Tibial nerve (tissue), 4 donors: Measurements from ENCODE around the gene SMTNL1. TPM values are rescaled to one million over a fixed set of nuclear protein-coding genes. Genes with fewer than 3 reads are reported as not detected.

Experiments
- DNase-seq, 2 donors: peaks; one replicate each; pipeline ENCODE4 v3.0.0-alpha.2; 2019; ENCODE audit warnings: low spot score in 2 of 2
- H3K27ac ChIP-seq, 4 donors: fragments of 200-600 bp; sonication (generic) in 3 of 4; one replicate each; pipeline ENCODE4 v1.5.1; 2017 to 2019; ENCODE audit warnings: mild to moderate bottlenecking in 1 of 4
- H3K27me3 ChIP-seq, 2 donors: fragments of 200-600 bp; sonication (generic) in 1 of 2; one replicate each; pipeline versions ENCODE4 v1.5.1 to v1.6.0; 2017 to 2019
- H3K36me3 ChIP-seq, 3 donors: fragments of 200-600 bp; sonication (generic); one replicate each; pipeline ENCODE4 v1.5.1; 2018 to 2019
- H3K4me1 ChIP-seq, 4 donors: fragments of 200-600 bp; sonication (generic) in 3 of 4; one replicate each; pipeline ENCODE4 v1.5.1; 2017 to 2019
- H3K4me3 ChIP-seq, 4 donors: fragments of 200-600 bp; sonication (generic) in 3 of 4; one replicate each; pipeline ENCODE4 v1.5.1; 2017 to 2019; ENCODE audit warnings: mild to moderate bottlenecking in 1 of 4, moderate library complexity in 1 of 4
- H3K9me3 ChIP-seq, 4 donors: fragments of 200-600 bp; sonication (generic) in 3 of 4; one replicate each; pipeline ENCODE4 v1.5.1; 2017 to 2019
- CTCF ChIP-seq, 5 experiments: fragments of 200-600 bp in 3 of 5; fragments of 450-650 bp in 2 of 5; sonication (generic) in 3 of 5; IDR thresholded peaks; one replicate each; pipeline ENCODE4 v1.5.1; 2016 to 2019; ENCODE audit warnings: antibody characterized with exemption in 5 of 5, mild to moderate bottlenecking in 3 of 5, moderate library complexity in 2 of 5
- EP300 ChIP-seq, 2 donors: sonication (generic); formaldehyde crosslinking; IDR thresholded peaks; one replicate each; pipeline ENCODE4 v1.6.1; 2017; ENCODE audit warnings: antibody characterized with exemption in 2 of 2, mild to moderate bottlenecking in 1 of 2
- POLR2A ChIP-seq, 2 donors: fragments of 450-650 bp; IDR thresholded peaks; one replicate each; pipeline ENCODE4 v1.6.1; 2017; ENCODE audit warnings: antibody characterized with exemption in 2 of 2, mild to moderate bottlenecking in 2 of 2, moderate library complexity in 2 of 2
- WGBS, 2 donors: methylation state at CpG; one replicate each; pipeline ENCODE4 v1.1.5; 2018; 5-methylcytosine and 5-hydroxymethylcytosine counted together
- total RNA-seq, 4 donors: library from RNA; depleted of rRNA; stranded (reverse); fragments of >200 nt; gene quantifications; one replicate each; pipeline ENCODE4 v1.1.0, GENCODE V29; 2016

The SMTNL1 gene
- total RNA-seq, 4 donors from 2014 or later = not detected

GRCh38 chr11:57543593-57543992 lies 6.2 kb downstream of the SMTNL1 start:
- no peak for TF ChIP-seq CTCF (IDR thresholded peaks at IDR 0.05)
- no peak for TF ChIP-seq EP300 (IDR thresholded peaks at IDR 0.05)
- no peak for TF ChIP-seq POLR2A (IDR thresholded peaks at IDR 0.05)
- no peak overlapping the region for H3K27ac ChIP-seq
- H3K4me3 ChIP-seq = no peak overlapping the region
- DNase-seq = no peak
- H3K9me3 ChIP-seq = no peaks in the 10 kb centered on the region
- H3K27me3 ChIP-seq = no peaks in the 10 kb centered on the region
- peaks cover 0 to 33% (median 0%) of the 10 kb centered on the region in 3 donors for H3K36me3 ChIP-seq
- H3K4me1 ChIP-seq = no peaks in the 10 kb centered on the region
- WGBS, 2 donors = 58 to 69% methylated on average over 5 to 6 of the region's 6 CpGs

DNA sequence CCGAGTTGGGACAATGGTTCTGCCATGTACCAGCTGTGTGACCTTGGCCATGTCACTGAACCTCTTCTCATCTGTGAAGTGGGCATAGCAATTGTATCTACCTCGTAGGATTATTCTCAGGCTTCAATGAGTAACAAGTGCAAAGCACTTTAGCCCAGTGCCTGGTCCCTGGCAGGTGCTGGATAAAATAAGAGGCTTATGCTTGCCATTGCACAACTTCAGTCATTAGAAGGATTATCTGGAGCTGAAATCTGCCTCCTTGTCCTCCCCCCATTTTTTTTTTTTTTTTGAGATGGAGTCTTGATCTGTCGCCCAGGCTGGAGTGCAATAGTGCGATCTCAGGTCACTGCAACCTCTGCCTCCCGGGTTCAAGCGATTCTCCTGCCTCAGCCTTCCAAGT lies 7.2 kb downstream of the SMTNL1 start:
- Histone ChIP-seq H3K27me3 (no peaks in the 10 kb centered on the region), H3K27ac (no peak overlapping the region), H3K4me1 (no peaks in the 10 kb centered on the region), H3K36me3 (peaks cover 0 to 40% (median 0%) of the 10 kb centered on the region in 3 donors), H3K4me3 (no peak overlapping the region), H3K9me3 (no peaks in the 10 kb centered on the region)
- TF ChIP-seq POLR2A (IDR thresholded peaks at IDR 0.05) = no peak
- TF ChIP-seq CTCF (IDR thresholded peaks at IDR 0.05) = no peak
- no peak for TF ChIP-seq EP300 (IDR thresholded peaks at IDR 0.05)
- 85 to 86% methylated on average over 6 of the region's 6 CpGs for WGBS, 2 donors
- no peak for DNase-seq

DNA sequence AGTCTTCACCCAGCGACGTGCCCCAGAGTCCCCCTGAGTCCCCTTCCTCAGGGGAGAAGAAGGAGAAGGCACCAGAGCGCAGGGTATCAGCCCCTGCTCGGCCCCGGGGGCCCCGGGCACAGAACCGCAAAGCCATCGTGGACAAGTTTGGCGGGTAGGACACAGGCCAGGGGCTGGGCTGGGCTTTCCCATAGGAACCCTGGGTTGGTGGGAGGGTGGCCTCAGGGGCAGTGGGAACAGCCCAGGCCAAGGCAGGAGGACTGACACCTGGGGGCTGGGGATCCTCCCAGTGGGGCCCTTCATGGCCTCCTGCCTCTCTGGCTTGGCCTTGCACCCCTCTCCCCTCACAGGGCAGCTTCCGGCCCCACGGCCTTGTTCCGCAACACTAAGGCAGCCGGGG lies 8.5 kb downstream of the SMTNL1 start:
- no peak for DNase-seq
- Histone ChIP-seq H3K36me3 (peaks cover 0 to 53% (median 6%) of the 10 kb centered on the region in 3 donors), H3K9me3 (no peaks in the 10 kb centered on the region), H3K27me3 (no peaks in the 10 kb centered on the region), H3K27ac (no peak overlapping the region), H3K4me1 (no peaks in the 10 kb centered on the region), H3K4me3 (no peak overlapping the region)
- TF ChIP-seq CTCF (IDR thresholded peaks at IDR 0.05) (no peak), EP300 (IDR thresholded peaks at IDR 0.05) (no peak), POLR2A (IDR thresholded peaks at IDR 0.05) (no peak)
- 93 to 95% methylated on average over 8 to 13 of the region's 13 CpGs for WGBS, 2 donors

DNA sequence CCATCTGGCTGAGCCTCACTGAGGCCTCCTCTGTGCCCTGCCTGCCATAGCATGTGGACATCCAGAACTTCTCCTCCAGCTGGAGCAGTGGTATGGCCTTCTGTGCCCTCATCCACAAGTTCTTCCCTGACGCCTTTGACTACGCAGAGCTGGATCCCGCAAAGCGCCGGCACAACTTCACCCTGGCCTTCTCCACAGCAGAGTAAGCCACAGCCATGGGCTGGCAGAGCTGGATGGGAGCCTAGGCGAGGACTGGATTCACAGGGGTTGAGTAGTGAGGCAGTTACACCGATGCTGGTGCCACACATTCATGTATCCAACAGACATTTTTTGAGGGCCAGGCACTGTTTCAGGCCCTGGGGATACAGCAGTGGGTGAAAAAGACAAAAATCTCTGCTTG lies 9.1 kb downstream of the SMTNL1 start:
- 93 to 98% methylated on average over 7 of the region's 7 CpGs for WGBS, 2 donors
- DNase-seq = no peak

More for the DNA sequence above, 9.1 kb downstream of the SMTNL1 start:
- Histone ChIP-seq H3K4me3 (no peak overlapping the region), H3K9me3 (no peaks in the 10 kb centered on the region), H3K4me1 (no peaks in the 10 kb centered on the region), H3K27ac (no peak overlapping the region), H3K27me3 (no peaks in the 10 kb centered on the region), H3K36me3 (peaks cover 0 to 59% (median 6%) of the 10 kb centered on the region in 3 donors)
- TF ChIP-seq POLR2A (IDR thresholded peaks at IDR 0.05) (no peak), CTCF (IDR thresholded peaks at IDR 0.05) (no peak), EP300 (IDR thresholded peaks at IDR 0.05) (no peak)
